ENCODE data around the gene MEIG1.
A peak's percentile ranks its signal among the peaks of the same experiment; 100 is the strongest.
"Not testable (repeated sequence)": the region's sequence is repeated elsewhere in the genome, so short reads cannot be mapped to it uniquely, and the experiment has no call there.

Gene MEIG1, protein sequence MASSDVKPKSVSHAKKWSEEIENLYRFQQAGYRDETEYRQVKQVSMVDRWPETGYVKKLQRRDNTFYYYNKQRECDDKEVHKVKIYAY

DNA sequence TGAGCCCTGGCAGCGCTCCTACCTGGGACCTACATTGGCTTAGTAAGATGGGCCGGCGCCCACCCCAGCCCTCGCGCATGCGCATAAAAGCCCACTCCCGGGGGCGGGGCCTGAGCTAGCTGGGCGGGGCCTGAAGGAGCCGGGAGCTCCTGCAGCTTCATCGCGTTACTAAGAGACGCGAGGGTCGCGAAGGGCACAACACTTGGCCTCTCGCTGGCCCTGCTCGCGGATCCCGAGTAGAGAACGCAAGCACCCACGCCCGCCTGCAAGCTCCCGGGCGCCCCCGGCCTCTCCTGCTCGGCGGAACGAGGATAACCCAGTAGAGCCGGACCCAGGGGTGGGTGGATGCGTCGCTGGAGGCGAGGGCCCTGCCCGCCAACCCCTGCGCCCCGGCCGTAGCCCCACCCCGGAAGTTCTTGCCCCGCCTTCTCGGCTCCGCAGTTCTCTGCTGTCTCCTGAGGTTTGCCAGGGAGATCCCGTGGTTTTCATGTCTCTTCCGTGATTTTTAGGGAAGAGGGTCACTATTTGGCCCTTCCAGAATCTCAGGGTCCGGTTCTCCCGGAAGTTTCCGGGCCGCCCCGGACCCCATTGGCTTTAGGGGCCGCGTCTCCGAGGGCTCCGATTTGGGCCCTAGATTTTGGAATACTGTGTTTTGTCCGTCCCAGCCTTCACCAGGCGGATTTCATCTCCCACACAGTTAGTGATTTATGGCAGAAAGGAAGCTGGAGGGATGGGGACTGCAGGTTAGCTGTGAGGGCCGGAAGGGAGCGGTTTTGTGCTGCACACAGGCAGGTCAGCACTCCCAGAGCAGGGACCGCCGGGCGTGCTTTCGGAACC, at the start of gene MEIG1:
Gene MEIG1, plus strand, starts transcription at position 168 of the 837 bp plus-strand sequence. CDS start 7,081 bp downstream, outside the sequence.
- DNase-seq = peak; percentile 98

DNA sequence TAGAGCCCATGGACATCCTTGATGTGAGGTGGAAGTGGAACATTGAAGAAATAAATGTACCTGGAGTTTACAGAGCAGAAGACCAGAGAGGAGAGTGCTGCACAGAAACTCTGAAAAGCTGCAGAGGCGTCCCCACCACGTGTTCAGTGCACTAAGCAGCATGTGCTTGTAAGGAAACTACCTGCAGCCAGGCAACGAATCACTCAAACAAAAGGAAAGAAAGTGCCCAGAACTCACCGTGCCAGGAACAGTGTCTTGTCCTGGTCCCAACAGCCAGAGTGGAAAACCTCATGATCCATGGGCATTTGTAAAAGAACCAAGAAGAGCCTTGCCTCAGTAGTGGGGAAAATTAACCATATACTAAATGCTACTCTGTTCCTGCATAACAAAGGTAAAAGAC, 48.2 kb upstream of the MEIG1 start:
- DNase-seq = no peak

DNA sequence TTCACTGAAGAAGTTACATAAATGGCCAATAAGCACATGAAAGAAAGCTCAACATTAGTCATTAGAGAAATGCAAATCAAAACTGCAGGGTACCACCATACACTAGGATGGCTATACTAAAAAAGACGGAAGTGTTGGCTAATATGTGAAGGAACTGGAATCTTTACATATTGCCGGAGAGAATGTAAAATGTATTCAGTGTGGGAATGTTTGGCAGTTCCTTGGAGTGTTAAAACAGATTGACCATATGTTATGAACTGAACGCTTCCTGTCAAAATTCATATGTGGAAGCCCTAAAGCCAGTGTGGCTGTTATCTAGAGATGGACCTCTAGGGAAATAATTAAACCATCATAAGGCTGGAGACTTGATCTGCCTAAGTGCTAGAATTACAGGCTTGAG, 47.4 kb upstream of the MEIG1 start:
- no peak for DNase-seq

DNA sequence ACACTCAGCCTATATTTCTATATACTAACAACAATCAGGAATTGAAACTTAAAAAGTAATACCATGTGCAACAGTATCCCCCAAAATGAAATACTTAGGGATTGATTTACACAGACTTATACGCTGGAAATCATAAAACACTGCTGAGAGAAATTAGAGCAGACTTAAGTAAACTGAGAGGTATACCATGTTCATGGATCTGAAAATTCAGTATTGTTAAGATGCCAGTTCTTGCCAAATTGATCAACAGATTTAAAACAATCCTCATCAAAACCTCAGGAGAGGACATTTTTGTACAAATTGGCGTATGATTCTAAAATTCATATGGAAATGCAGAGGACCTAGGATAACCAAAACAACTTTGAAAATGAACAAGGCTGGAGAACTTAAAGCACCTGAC, 42.6 kb upstream of the MEIG1 start:
- no peak for DNase-seq

DNA sequence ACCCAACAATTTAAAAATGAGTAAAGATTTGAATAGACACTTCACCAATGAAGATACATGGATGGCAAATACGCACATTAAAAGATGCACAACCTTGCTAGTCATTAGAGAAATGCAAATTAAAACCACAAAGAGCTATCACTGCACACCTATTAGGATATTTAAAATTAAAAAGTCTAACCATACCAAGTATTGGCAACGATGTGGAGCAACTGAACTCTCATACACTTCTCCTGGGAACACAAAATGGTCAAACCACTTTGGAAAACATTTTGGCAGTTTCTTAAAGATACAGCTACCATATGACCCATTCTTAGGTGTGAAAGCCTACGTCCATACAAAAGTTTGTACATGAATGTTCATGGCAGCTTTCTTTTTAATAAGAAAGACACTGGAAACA, 41.4 kb upstream of the MEIG1 start:
- DNase-seq = no peak

DNA sequence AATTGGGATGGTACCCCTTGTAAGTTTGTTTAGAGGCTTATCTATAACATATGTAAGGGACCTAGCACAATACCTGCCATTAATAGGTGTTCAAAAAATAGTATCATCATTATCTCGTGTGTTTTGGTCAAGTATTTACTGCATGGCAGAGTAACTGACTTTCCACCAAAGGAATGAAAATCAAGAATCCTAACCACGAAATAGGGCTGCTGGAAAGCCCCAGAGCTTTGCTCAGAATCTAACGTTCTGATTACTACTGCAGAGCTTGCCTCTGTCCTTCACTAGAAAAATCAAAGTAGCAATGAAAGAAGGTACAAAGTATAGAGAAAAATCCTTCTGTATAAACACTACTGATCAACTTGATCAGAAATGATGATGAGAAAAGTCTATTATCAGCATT, 40.2 kb upstream of the MEIG1 start:
- no peak for DNase-seq

DNA sequence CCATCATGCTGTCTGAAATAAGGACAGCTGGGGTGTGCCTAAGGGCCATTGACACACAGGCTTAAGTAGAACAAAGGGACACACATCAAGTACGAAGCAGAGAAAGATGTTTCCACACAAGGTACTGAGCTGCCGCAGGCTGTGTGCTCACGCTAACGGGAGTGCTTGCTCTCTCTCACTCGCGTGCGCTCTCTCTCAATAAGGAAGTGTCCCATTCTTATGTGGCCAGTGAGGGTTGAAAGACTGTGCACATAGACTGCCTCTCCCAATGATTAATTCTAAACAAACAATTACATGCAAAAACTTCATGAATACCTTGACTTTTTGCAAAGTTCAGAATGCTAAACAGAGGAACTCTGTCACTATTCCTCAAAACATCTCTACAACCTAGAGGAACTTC, 35.2 kb upstream of the MEIG1 start:
- DNase-seq = no peak

DNA sequence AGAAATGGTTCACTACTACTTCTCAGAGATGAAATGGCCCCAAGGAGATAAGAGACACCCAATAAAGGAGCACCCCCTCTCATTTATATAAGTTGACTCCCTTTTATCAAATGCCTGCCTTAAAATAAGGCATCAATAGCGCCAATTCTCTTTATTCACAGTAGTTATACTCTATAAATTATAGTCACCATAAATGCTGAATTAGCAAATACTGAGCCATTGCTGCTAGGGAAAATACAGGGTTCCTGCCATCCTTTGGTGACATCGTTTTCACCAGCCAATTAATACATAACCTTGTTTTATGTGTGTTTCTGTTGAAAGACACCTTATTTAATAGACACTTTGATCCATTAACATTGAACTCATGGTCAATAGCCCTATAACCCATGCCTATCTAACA, 33.9 kb upstream of the MEIG1 start:
- DNase-seq = no peak

DNA sequence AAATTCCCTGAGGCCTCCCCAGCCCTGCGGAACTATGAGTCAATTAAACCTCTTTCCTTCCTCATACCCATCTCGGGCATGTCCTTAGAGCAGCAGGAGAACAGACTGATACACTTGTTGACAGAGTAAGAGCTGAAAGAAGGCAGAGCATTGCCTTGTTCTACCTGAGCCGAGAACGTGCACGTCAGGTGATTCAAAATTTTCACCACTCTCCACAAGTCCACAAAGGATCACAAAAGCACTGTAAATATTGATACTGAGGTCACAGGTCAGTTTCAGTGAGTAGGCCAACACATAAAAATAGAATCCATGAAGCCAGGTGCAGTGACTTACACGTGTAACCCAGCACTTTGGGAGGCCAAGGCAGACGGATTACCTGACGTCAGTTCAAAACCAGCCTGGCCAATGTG, 33.1 kb upstream of the MEIG1 start:
- DNase-seq = no peak

DNA sequence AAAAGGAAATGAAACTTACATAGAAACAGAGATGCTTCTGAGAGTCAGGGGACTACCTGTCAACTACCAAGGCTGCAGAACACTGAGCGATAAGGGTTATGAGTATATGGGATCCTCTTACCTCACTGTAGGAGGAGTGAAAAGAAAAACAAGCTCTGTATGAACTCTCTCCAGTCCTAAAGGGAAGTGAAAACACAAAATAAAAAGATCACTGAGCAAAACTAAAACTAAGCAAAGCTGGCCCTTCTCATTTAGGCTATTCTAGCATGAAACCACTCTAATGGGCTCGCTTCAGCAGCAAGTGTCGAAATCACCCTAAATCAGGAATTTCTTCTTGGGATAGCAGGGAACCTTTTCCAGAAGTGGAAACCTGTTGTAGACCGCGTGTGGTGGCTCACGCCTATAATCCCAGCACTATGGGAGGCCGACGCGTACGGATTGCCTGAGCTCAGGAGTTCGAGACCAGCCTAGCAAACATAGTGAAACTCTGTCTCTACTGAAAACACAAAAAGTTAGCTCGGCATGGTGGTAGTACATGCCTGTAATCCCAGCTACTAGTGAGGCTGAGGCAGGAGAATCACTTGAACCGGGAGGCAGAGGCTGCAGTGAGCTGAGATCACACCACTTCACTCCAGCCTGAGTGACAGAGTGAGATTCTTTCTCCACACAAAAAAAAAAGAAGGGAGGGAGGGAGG, 32.3 kb upstream of the MEIG1 start:
- DNase-seq = no peak

DNA sequence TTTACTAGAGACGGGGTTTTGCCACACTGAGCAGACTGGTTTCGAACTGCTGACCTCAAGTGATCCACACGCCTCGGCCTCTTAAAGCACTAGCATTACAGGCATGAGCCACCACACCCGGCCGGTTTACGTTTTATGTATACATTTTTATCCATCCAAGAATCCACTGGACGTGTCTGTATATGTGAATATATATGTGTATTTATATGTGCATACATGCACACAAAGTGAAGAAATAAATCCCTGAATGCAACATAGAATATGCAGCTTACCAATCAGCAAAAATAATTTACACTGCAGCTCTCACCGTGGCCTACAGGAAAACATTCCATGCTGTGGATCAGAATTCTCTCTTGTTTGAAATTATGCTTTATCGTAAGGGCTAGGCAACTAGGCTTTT, 28.6 kb upstream of the MEIG1 start:
- no peak for DNase-seq

DNA sequence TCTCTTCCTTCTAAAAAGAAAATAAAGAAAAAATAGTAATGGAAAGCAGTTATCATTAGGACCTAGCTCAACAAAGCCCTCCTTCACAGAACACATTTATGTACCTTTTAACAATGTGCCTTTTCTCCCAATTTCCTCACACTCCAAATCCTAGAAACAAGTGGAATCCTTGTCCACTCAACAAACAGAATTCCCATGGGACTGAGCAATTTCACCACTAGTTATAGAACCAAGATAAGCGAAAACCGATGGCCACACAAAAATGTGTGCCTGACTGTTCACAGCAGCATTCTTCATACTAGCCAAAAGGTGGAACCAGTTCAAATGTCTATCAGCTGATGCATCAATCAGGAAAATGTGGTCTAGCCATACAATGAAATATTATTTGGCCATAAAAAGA, 22.6 kb upstream of the MEIG1 start:
- DNase-seq = no peak

DNA sequence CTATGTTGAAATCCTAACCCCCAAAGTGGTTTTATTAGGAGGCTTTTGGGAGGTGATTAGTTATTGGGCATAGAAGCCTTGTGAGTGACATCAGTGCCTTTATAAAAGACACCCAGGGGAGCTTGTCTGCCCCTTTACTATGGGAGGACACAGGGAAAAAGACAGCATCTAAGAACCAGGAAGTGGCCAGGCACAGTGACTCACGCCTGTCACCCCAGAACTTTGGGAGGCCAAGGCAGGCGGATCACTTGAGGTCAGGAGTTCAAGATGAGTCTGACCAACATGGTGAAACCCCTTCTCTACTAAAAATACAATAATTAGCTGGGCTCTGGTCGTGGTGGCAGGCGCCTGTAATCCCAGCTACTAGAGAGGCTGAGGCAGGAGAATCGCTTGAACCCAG, 20.2 kb upstream of the MEIG1 start:
- DNase-seq = not testable (repeated sequence)

DNA sequence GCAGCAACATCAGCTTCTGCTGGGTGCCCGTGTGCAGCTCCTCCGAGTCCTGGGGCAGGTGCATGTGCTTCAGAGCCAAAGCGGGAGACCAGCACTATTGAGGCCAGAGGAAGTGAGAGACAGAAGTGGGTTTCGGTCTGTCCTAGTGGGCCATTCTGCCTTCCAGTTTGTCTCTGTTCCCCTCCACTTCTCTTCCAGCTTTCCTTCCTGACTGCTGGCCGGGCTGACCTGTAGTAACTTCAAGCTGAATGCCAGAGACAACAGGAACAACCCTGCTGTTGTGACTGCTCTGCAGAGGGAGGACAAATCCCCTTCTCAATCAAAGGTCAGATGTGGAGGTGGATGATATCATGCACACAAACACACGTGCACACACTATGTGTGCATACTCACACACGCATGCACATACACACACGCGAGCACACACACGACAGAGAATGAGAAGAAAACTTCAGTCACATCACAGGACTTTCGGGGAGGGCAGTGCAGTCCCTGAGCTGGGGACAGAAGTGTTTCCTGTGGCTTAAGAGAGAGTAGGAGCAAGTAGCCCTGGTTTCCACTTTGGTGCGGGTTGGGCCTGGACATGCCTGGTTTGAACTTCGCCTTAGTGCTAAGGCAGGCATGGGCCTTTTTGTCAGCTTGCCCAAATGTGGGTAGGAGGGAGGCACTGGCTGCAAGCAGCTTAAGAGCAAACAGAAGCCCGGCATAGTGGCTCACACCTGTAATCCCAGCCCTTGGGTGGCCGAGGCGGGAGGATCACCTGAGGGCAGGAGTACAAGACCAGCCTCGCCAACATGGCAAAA, 16.8 kb upstream of the MEIG1 start:
- not testable (repeated sequence) for DNase-seq

DNA sequence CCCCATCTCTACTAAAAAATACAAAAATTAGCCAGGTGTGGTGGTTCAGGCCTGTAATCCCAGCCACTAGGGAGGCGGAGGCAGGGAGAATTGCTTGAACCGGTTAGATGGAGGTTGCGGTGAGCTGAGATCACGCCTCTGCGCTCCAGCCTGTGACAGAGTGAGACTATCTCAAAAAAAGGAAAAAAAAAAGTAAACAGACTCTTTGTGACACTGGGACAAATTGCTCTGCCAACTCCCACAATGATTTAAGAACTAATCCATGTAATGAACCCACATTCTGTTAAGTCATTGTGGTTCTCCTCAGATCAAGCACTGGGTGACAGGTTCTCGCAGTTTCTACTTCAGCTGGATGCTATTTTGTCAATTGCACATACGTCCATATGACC, 16.2 kb upstream of the MEIG1 start:
- not testable (repeated sequence) for DNase-seq

DNA sequence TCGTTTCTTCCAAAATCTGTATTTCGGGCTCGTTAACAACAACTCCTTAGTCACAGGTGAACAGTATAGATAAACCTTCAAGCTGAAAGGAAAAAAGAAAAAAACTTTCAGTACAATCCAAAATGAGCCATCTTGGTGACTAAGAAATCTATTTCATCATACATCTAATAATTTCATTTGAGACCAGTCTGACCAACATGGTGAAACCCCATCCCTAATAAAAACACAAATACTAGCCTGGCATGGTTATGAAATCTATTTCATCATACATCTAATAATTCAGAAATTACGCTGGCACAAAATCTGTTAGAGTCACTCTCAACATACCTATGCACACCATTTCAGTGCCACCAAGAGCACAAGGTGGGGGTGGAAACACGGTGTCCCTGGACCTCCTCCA, 14.1 kb upstream of the MEIG1 start:
- DNase-seq = no peak

DNA sequence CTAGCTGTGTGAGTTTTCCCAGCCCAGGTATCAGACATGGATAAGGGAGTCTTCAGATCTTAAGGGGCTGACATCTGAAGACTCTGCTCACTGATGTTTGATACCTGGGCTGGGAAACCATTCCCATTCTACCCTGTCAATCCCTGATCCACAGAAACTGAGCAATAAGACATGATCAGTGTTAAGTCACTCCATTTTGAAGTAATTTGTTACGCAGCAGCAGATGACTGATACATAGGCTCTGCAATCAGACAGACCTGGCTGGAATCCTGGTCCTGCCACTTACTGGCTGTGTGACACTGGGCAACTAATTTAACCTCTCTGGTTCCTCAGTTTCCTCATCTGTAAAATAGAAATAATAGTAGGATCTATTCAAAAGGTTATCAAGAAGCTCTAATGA, 11.9 kb upstream of the MEIG1 start:
- no peak for DNase-seq

DNA sequence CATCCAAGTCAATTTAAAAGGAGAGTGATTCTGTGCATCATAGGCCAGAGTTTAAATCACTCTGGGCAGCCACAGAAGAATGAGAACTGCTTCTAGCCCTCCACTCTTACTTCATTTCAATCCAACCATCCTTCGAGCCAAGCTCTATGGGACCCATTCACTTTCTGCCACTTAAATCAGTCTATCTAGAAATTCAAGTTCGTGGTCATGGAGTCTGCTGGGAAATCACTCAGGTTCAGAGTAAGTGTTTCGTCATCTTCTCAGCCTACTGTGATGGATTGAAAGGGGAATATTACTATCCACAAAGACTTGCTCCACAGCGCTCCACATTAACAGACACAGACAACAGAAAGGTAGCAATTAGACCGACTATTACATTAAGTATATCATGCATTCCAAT, 9.9 kb upstream of the MEIG1 start:
- DNase-seq = no peak

DNA sequence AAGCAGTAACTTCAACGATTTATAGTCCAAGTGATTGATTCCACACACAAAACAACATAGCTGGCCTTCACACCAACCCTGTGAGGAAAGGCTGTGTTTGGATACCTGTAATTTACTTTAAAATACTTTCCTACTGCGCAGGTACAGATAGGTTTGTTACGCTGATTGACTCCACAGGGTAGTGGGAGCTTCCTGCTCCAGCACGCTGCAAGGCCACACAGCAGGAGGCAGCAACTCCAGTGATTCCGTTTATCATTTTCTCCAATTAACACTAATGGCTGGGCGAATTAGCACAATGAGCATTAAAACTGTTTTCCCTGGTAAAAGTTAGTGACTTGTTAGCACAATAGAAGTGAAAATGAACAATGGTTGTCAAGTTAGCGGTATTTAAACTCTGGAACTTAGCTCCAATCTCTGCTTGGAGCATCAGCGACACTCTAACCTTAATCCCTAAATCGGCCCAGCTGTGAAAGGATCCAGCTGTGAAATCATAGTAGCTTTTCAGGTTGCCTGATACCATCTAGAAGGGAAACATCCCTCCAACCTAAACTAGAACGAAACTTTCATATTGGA, 6.3 kb upstream of the MEIG1 start:
- no peak for DNase-seq

DNA sequence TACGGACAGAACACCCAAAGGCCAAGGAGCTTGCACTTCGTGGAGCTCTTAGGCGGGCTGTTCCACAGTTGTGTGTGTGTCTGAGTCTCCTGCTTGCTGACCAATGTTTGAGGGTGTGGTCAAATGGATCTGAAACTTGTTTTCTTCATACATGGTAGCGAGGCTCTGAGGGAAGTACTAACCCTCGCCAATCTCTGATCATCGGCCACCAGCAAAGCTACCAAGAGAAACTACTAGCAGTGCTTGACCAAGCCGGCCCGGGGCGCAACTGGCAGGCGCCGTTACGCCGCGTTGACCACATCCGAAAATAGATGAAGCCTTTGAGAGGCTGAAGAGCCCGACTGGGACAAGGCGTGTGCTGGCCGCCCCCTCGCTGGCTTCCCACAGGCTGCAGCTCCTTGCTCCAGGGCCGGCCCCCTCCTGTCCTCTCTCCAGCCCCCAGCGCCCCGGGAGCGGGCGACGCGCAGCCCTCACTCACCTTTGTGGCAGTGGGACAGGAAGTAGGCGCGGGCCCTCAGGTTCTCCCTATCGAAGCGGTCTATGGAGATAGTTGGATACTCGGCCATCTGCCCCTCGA, 5.7 kb upstream of the MEIG1 start:
- DNase-seq = no peak

DNA sequence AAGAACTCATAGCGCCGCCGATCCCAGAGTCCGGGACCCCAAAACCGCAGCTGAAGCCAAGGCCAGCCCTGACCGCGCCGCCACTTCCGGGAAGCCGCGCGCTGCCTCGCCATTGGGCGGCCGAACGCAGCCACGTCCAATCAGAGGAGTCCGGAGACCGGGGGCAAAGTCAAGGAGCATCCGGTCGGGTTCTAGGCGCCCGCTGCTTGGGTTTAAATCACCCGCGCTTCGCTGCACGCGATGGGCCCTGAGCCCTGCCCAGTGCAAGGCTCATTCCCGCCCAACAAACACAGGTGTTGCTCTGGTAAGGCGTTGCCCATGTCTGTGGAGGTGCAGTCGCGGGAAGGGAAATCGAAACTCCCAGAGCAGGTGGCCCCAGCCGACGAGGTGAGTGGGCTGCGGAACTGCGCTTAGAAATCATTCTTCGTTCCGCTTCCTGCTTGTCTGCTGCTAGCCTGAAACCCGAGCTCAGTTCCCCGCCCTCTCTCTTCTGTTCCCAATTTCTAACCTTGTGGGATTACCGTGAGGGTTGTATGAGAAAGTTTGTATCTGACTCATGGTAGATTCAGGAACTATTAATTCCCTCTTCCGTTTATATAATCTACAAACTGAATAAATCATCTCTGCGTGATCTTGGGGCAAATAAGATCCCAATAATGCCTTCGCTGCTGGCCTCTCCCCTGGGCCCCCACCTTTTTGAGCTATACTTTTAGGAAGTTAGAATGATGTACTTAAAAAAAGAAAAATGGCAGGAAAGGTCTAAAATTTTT, 5.0 kb upstream of the MEIG1 start, which contains the start of gene DCLRE1C:
Gene DCLRE1C, minus strand, starts transcription at position 96 of the 770 bp plus-strand sequence. Its CDS starts 86 bp downstream, at position 10.
- peak; percentile 95 for DNase-seq

DNA sequence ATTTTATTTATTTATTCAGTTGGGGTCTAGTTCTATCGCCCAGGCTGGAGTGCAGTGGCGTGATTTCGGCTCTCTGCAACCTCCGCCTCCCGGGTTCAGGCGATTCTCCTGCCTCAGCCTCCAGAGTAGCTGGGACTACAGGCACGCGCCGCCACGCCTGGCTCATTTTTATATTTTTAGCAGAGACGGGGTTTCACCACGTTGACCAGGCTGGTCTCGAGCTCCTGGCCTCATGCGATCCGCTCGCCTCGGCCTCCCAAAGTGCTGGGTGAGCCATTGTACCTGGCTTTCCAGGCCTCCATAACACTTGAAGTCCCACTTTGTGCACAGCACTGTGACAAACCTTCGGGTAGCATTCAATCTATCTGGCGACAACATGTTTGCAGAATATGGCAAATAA, 4.3 kb upstream of the MEIG1 start:
- no peak for DNase-seq
